HG02678 (cell line): ENCODE measurements around the gene FBXW12.

Experiments
- ATAC-seq: cut with Tn5 transposase; IDR thresholded peaks from one replicate; pipeline ENCODE4 v1.9.1; 2021; ENCODE audit warnings: mild to moderate bottlenecking, moderate library complexity; ENCODE audit not compliant: unreplicated experiment

Gene FBXW12

DNA sequence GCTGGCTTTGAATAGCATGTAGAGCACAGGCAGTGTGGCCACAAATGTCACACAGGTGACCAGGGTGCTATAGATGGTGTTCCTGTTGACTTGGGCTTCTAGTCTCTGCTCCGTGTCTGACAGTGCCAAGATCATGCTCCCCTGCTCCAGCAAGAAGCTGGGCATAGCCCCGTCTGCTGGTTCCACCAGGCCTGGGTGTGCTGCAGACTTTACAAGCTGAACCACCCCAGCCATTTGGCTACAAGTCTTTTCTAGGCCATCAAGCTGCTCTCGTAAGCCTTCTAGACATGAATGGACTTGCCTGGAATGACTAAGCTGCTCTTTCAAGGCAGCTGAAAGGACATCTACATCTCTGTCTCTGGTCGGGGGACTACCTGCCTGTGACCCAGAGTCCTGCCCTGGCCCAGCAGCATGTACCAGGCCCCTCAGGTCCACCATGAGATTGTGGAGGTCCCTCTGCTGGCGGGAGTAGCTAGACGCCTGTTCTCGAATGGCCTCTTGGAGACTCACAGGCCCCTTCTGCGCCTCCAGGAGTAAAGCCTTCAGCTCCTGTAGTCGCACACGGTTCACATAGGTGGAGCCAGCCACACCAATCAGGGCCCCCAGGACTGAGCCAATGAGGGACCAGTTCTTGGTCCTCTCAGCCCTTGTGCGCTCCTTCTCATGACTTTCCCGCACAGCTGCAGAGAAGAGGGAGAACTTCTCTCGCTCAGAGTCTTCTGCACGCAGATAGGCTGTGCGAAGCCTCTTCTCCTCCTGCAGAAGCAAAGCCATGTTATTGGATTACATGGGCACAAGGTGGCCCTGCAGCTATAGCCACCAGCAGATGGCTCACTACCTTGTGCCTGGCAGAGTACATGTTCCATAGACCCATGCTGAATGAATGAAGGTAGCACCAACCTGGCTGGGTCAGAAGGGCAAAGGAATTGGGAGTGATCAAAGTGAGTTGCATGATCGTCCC is 60.7 kb downstream of the FBXW12 start:
- ATAC-seq: no peak

DNA sequence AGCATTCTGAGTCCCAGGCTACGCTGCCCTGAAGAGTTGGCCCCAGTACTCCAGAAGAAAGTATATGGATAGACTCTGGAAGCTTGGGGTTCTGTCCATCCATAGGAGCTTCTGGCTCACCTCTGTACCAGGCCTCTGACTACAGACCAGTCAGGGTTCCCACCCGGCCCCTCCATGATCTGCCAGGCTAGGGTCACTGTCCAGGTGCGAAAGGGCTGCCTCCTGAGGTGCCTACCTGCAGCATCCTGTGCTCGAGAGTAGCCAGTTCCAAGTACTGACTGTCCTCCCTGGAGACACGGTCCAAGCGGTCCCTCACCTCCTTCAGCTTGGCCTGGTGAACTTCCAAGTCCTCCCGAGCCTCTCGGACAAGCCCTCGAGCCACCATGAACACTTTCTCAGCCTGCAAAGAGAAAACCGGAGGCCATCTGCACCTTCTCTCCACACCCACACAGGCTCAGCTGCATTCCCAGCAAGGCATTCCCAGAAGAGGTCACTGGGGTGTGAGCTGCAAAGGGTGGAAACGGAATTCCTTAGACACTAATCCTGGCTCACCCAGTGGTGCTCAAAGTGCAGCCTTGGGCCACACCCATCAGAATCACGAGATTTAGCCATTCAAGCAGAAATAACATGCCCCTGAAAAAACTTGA is 61.6 kb downstream of the FBXW12 start:
- ATAC-seq: no peak

DNA sequence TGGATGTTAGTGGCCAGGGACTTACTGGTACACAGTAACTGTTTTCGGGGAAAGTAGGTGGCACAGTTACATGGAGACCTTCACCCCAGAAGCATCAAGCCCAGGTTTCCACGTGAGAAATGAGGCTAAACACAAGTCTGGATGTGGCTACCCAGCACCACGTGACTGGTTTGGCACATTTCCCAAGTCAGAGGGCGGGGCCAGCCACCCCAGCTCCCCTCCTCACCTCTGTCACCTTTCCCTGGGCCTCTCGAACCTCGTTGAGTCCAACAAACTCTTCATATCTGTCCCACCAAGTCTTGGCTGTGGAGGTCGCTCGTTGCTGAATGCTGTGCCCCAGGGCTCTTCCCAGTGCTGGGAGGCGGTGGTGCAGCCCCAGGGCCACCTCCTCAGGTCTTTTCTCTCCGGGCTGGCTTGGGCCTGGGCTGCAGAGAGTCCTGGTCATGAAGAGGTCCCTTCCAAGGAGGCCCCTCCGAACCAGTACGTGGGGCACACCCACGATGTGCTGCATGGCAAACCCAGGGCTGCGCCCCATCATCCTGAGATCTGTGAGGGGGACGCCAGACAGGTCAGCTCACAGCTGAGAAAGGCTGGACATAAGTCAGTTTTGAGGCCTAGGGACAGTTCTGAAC is 62.7 kb downstream of the FBXW12 start:
- ATAC-seq: no peak

DNA sequence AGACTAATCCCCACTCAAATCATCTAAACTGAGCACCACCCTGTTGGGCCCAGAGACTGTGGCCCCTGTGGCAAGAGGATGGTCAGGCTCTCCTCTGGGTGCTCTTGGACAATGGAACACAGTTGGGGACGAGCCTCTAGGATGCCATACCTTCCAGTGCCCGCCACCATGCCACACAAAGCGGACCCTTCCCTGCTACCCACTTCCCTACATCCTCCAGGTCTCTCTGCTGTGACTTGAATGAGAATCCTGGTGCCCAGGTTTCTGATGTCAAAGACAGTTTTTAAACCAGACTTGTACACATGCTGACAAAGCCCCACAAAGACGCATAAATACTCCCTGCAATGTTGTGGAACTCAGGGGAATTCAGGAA is 63.2 kb downstream of the FBXW12 start:
- ATAC-seq: no peak

DNA sequence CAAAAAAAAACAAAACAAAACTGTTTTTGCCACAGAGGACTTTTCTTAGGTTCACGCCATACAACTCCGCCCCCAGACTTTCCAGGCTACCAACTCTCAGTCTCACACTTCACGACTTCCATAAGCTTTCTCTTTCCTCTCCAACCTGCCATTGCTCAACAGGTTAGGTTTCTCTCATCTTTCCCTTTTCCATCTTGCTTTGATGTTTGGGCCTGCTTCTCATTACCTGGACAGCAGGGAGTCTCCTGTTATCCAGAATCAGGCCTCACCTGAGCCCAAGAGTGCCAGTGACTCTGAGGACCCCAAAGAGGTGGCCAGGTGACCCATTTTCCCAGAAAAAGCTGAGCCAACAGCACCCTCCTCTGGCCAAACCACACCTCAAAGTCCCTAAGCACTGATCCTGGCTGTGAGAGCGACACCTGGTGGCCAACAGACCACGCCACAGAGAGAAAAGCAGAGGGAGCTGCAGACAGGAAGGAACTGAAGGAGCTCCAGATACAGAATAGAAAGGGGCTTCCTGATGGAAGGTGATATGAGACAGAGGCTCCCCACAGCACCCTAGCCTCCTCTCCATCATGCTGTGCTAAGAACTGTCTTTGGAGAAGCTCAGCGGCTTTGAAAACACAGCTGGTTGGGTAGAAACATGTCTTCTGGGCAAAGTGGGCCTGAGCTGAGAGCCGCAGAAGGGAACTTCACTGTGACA is 63.9 kb downstream of the FBXW12 start:
- ATAC-seq: no peak

DNA sequence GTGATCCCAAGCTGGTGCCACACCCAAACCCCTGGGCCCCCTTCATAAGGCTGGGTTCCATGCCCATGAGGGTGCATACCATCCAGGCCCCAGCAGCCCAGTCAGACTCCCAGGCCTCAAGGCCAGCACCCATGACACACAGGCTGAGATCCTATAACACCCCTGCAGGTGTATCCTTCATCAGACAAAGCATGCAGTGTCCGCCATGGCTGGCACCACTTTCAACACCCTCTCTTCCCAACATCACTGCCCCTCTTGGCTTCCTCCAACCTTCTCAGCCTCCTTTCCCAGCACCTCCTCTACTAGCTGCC is 64.4 kb downstream of the FBXW12 start:
- no peak for ATAC-seq

DNA sequence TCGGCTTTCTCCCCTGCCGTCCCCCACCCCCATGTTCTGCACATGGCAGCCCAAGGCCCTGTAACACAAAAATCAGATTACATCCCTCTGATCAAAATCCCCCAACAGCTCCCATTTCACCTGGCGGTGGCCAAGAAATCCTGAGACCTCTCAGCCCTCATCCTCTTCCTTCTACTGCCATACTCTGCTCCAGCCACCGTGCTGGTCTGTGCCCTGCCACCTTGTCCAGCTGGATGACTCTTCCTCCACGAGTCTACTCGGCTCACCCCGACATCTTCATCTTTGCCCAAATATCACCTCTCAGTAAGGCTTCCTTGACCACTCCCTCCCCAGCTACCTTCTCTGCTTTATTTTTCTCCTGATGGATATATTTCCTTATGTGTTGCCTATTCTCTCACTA is 64.8 kb downstream of the FBXW12 start:
- no peak for ATAC-seq

DNA sequence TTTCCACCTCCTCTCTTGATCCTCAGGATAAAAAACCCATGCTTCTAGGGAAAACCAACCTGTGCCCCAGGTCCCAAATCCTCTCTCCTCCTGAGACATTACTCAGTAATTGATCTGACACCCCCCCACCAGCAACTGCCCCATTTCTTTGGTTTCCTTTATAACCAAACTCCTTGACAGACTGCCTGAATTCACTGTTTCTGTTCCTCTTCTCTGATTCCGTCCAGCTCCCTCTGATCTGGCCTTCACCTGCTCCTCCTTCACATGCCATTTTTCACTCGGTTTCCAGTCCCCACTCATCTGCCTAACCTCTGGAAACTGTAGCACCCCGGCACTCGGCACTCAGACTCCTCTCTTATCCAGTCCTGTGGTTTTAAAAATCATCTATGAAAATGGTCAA is 65.8 kb downstream of the FBXW12 start:
- ATAC-seq: no peak

DNA sequence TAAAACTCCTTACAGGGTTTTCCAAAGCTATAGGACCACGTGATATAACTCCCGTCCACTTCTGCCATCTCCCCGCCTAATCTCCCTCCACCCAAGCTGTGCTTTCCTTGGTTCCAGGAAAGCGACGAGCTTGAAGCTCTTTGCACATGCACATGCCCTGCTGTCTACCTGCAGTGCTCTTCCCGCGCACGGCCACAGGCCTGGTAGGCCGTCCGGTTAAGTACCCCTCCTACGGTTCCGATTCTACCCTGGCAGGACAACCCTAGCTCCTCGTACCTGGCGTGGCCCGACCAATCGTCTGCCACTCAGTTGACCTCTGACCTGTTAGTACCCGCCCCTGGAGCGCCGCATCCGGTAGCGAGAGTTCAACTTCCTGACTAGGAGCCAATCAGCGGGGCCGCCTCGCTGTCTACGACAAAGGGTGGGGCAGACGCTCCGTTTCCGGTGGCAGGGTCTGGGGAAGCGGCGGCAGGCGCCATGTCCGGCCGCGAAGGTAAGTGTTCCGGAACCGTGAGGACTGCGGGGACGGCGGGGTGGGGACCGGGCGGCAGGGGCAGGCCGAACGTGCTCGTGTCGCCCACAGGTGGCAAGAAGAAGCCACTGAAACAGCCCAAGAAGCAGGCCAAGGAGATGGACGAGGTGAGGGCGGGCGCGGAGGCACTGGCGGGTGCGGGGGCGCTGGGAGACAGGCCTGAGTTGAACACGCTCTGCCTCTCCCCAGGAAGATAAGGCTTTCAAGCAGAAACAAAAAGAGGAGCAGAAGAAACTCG is 68.0 kb downstream of the FBXW12 start, which contains the start of the genes CCDC51 and TMA7:
Gene CCDC51, minus strand, starts transcription at position 300 of the 770 bp plus-strand sequence. CDS start 4,991 bp downstream, outside the sequence.
Gene TMA7, plus strand, starts transcription at position 438 of the 770 bp plus-strand sequence. Its CDS starts 40 bp downstream, at position 478.
- ATAC-seq: peak; percentile 95

DNA sequence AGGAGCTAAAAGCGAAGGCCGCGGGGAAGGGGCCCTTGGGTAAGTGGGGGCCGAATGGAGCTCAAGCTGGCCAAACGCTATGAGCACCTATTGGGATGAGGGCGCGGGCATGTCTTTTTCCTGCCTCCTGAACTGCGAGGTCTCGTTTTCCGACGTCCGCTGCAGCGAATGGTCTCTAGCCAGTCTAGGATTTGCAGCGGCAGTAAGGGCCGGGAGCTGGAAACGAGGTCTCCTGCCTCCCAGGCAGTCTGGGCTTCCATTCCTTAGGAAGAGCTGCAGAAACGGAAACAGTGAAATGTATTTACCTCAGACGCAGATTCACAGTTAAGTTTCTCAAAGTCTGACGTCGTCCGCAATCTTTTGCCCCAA is 68.6 kb downstream of the FBXW12 start:
- no peak for ATAC-seq

DNA sequence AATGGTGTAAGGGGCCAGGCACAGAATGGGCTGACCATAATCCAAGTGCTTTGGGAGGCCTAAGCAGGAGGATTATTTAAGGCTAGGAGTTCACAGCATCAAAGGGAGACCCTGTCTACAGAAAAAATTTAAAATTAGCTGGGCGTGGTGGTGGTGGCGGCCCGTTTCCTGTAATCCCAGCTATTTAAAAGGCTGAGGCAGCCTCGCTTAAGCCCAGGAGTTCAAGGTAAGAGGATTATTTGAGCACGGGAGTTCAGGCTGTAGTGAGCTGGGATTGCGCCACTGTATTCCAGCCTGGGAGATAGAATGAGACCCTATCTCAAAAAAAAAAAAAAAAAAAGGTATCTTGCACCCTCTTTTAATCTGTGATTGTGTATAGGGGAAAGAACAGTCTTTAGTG is 69.9 kb downstream of the FBXW12 start:
- ATAC-seq: no peak
